ENCODE data around the gene AFAP1L2. TPM values are rescaled to one million over a fixed set of nuclear protein-coding genes. Genes with fewer than 3 reads are reported as not detected.

The AFAP1L2 gene, protein sequence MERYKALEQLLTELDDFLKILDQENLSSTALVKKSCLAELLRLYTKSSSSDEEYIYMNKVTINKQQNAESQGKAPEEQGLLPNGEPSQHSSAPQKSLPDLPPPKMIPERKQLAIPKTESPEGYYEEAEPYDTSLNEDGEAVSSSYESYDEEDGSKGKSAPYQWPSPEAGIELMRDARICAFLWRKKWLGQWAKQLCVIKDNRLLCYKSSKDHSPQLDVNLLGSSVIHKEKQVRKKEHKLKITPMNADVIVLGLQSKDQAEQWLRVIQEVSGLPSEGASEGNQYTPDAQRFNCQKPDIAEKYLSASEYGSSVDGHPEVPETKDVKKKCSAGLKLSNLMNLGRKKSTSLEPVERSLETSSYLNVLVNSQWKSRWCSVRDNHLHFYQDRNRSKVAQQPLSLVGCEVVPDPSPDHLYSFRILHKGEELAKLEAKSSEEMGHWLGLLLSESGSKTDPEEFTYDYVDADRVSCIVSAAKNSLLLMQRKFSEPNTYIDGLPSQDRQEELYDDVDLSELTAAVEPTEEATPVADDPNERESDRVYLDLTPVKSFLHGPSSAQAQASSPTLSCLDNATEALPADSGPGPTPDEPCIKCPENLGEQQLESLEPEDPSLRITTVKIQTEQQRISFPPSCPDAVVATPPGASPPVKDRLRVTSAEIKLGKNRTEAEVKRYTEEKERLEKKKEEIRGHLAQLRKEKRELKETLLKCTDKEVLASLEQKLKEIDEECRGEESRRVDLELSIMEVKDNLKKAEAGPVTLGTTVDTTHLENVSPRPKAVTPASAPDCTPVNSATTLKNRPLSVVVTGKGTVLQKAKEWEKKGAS
- total RNA-seq (2014; rRNA removed; shearing (Covaris generic)): 1.2 and 1.8 TPM in 2 replicates
- 0.27 and 0.55 TPM in 2 replicates for polyA plus RNA-seq (2015; cell fraction: cytosol; rRNA removed)
- polyA plus RNA-seq (2015; cell fraction: nucleus; rRNA removed): 0.60 and 1.1 TPM in 2 replicates

GRCh38 chr10:114404171-114405010, at the start of gene AFAP1L2:
AFAP1L2 (minus strand) TSS chr10:114404502; CDS start chr10:114404455, 47 bp downstream.
- DNase-seq (ENCODE audit: low read depth): no peak

GRCh38 chr10:114453576-114453975, 49.3 kb upstream of the AFAP1L2 start:
- DNase-seq (ENCODE audit: low read depth): peak; percentile 66

GRCh38 chr10:114448897-114449296, 44.6 kb upstream of the AFAP1L2 start:
- DNase-seq (ENCODE audit: low read depth): no peak

- no peak for DNase-seq (ENCODE audit: low read depth)
These were observed 41.0 kb upstream of the AFAP1L2 start for GRCh38 chr10:114445332-114445731.

GRCh38 chr10:114444819-114445218, 40.5 kb upstream of the AFAP1L2 start:
- no peak for DNase-seq (ENCODE audit: low read depth)

DNA sequence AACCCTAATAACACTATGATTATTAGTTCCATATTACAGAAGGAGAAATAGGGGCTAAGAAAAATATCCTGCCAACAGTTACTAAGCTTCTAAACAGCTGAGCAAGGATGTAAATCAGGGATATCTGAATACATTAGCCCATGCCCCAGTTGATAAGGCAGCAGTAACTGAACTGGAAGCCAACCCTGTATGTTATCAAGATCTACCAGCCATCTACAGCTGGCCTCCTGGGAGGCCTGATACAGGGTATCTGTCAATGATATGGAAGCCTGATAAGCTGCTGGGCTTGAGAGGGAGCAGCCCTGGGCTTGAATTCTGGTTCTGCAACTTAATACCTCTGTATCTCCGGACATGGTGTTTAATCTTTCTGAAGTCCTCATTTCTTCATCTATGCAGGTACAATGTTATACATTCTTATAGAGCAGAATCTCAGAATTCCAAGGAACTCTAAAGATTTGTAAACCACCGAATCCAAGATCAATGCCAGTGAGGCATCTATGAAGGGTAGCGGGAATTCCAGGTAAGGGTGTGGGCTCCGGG, 37.9 kb upstream of the AFAP1L2 start:
- no peak for DNase-seq (ENCODE audit: low read depth)

DNA sequence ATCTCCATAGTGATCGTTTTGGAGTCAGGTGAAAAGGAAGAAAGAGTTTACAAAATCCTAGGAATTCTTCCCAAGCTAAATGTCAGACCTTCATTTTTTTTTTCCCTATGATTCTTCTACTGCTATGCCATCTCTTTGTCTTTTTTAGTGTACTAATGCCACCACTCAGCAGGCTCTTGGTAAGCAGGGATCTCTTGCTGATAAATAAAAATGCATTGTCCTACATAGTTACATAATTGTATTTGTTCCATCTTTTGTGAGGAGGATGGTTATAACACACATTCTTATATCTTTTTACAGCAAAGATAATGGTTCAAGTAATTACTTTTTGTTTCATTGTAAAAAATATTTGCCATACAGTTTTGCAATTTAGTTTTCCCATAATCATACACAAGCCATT, 36.8 kb upstream of the AFAP1L2 start:
- DNase-seq (ENCODE audit: low read depth): no peak

DNA sequence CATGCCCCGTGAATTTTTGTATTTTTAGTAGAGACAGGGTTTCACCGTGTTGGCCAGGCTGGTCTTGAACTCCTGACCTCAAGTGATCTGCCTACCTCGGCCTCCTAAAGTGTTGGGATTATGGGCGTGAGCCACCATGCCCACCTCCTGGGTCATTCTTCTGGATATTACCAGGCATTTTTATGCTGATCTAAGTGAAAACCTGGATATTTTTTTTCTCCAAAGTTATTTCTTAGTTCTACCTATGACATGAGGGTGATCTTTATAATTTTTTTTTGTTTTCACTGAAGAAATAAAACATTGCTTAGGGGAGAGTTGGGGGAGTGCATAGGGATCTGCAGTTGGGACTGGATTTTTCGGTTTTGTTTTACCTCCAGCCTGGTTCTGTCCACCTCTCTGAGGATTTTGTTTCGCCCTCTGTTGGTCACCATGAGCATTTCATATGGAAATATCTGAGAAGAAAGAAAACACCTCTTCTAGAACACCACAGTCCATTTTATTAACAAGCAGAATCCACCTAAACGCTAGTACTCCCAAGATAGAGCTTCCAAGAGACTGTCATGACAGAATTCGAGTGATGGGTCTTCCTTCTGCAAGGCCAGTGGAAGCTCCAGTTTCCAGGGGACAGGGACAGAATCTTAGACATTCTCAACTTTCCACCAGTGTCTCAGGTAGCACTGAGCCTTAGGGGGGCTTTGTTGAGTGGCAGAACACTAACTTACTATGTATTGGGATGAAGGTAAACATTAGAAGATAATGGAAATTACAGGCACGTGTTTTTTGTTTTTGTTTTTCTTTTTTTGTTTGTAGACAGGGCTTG, 33.4 kb upstream of the AFAP1L2 start:
- DNase-seq (ENCODE audit: low read depth): peak; percentile 17

GRCh38 chr10:114436941-114437340, 32.6 kb upstream of the AFAP1L2 start:
- no peak for DNase-seq (ENCODE audit: low read depth)

DNA sequence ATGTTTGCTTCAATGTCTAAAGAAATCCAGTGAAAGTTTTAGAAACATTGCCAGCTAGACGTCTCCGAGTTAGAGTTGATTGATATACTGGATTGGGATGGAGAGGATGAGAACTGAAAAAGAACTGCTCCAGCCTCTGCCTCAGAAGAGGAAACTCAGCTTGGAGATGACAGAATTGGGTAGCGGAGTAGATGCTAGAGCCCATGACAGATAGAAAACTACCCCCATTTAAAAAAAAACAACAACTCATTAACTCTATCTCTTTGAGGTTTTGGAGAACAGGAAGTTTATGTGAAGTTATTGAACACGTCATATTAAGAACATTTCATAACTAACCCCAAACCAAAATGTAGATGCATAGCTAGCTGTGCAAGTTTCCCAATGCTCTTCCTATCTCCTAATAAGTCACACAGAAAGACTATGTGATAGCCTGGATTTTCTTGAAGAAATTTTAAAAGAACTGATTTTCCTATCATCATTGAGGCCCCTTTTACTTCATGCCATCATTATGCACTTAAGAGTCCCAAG, 28.3 kb upstream of the AFAP1L2 start:
- peak; percentile 18 for DNase-seq (ENCODE audit: low read depth)

DNA sequence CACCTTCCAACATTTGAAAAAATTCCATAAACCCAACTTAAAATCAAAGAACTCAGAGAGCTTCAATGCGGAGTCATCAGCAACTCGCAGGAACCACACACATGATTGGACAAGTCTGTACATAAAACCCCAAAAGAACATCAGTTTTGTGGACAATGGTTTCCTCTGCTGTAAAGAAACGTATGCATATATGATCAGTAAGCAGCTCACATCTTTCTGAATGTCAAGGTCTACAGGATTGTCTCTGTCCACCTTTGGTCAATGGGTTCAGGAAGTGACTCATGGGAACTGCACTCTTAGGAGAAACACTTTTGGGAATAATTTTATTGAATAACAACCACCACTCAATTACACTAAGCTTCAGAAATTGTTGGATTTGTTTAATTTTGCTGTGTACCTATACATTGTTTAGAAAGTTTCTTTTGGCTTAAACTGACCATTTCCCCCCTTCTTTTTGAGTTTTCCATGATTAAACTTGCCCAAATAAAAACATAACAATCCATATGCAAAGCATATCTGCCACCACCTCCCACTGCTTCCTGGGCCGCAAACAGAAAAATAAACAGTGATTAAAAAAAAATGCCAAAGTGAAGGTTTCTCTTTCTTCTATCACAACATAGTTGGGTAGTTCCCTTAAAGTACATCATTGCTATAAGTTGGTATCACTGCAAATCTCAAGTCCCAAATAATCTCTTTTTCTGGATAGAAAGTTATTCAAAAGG, 27.3 kb upstream of the AFAP1L2 start:
- no peak for DNase-seq (ENCODE audit: low read depth)

GRCh38 chr10:114430688-114431413, 26.5 kb upstream of the AFAP1L2 start:
- DNase-seq (ENCODE audit: low read depth): no peak

DNA sequence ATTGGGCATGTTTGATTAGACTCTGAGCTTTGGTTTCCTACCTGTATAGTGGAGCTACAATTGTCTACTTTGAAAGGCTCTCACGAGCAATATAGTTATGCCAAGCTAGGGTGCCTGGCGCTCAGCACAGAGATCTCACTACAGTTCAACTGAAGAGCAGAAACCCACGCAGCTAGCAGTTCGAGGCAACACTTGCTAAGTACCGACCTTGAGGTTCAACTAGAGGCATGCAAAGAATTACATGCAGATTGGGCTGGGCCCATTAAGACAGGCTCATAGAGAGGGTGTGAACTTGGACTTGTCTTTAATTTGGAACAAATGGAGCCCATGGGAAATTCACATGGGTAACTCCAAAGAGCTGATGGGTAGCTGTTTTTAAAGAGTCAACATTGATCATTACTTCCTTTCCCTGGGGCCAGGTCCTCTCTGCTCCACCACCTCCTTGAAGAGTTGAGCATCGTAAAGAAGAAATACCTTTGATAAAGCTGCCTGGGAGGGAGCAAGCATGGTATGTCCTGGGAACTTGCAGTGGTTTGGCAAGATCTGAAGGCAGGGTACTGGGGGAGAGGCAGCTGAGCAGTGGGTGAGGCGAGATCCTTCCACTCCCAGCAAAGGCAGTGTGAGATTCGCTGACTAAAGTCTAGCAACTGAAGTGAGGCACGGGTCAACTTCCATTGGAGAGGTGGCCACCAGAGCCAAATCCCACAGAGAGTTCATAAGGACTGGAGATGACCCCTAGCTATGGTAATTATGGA, 25.5 kb upstream of the AFAP1L2 start:
- no peak for DNase-seq (ENCODE audit: low read depth)

- DNase-seq (ENCODE audit: low read depth): no peak
These were observed 23.0 kb upstream of the AFAP1L2 start for GRCh38 chr10:114427124-114427852.

GRCh38 chr10:114426476-114426875, 22.2 kb upstream of the AFAP1L2 start:
- no peak for DNase-seq (ENCODE audit: low read depth)

DNA sequence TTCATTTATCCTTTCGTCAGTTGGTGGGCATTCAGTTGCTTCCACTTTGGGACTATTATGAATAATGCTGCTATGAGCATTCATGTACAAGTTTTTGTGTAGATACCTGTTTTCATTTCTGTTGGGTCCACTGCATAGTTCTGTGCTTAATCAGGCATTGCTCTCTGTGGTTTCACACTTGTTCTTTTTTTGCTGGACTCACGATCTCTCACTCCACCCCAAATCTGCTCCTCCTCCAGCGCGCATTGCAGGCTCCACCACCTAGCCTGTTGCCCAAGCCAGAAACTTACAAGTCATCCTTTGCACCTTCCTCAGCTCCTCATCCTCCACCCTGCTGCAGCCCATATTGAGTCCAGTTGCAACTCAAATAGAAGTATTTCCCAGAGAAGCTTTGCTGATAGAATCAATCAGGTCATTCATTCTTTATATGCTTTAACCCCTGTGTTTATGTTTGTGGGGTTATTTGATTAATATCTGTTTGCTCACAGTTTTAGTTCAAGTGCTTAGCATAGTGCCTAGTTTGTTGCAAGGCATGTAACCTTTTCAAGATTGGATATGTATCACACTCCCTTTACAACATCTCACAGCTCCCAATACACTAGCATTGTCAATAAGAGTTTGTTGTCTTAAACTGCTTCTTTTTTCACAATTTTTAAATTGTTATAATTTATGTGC, 16.6 kb upstream of the AFAP1L2 start:
- DNase-seq (ENCODE audit: low read depth): no peak
